Karpas-422 (cell line): ENCODE data around the gene TMEM30A. TPM values are rescaled to one million over a fixed set of nuclear protein-coding genes. Genes with fewer than 3 reads are reported as not detected.

ENCODE experiments used
- DNase-seq: peaks from one replicate; pipeline ENCODE4 v3.0.0-alpha.2; 2015
- H2AFZ ChIP-seq: fragments of 200-600 bp; sonication (generic); 2 replicates; pipeline ENCODE4 v1.6.1; 2014; ENCODE audit warnings: antibody characterized with exemption, low read length, mixed read lengths
- H3K27ac ChIP-seq: fragments of 200-600 bp; sonication (generic); 2 replicates; pipeline ENCODE4 v1.5.1; 2014; ENCODE audit warnings: mild to moderate bottlenecking, low read length, moderate library complexity
- H3K27me3 ChIP-seq: fragments of 200-600 bp; sonication (generic); 2 replicates; pipeline ENCODE4 v1.6.1; 2014; ENCODE audit warnings: low read length, mixed read lengths
- H3K36me3 ChIP-seq: fragments of 200-600 bp; sonication (generic); 2 replicates; pipeline ENCODE4 v1.6.1; 2014; ENCODE audit warnings: low read length, mixed read lengths; ENCODE audit not compliant: insufficient read depth
- H3K4me1 ChIP-seq: fragments of 200-600 bp; sonication (generic); 2 replicates; pipeline ENCODE4 v1.6.1; 2014; ENCODE audit warnings: mild to moderate bottlenecking, low read length, mixed read lengths
- H3K4me2 ChIP-seq: fragments of 200-600 bp; sonication (generic); 2 replicates; pipeline ENCODE4 v1.6.1; 2014; ENCODE audit warnings: low read length, low read depth, mild to moderate bottlenecking; ENCODE audit not compliant: poor library complexity, severe bottlenecking
- H3K4me3 ChIP-seq: fragments of 200-600 bp; sonication (generic); 2 replicates; pipeline ENCODE4 v1.5.1; 2014; ENCODE audit warnings: mild to moderate bottlenecking, antibody characterized with exemption, low read length, mixed read lengths
- H3K79me2 ChIP-seq: fragments of 200-600 bp; sonication (generic); 2 replicates; pipeline ENCODE4 v1.6.1; 2014; ENCODE audit warnings: mild to moderate bottlenecking, low read length, mixed read lengths
- H3K9ac ChIP-seq: fragments of 200-600 bp; sonication (generic); 2 replicates; pipeline ENCODE4 v1.6.0; 2014; ENCODE audit warnings: low read length
- H3K9me2 ChIP-seq: fragments of 200-600 bp; sonication (generic), shearing (Covaris generic); replicated peaks from 2 replicates; pipeline ENCODE4 v1.6.0; 2014; ENCODE audit warnings: mild to moderate bottlenecking, low read length, moderate library complexity; ENCODE audit not compliant: insufficient read depth
- H3K9me3 ChIP-seq: fragments of 300-700, 200-600 bp; sonication (generic); 2 replicates; pipeline ENCODE4 v1.6.1; 2014; ENCODE audit warnings: low read length, mixed read lengths
- H4K20me1 ChIP-seq: fragments of 200-600 bp; sonication (generic); 2 replicates; pipeline ENCODE4 v1.6.1; 2014; ENCODE audit warnings: mild to moderate bottlenecking, antibody characterized with exemption, low read length, low read depth; ENCODE audit not compliant: insufficient read depth
- total RNA-seq: library from RNA; depleted of rRNA; stranded (reverse); fragments of >200 nt; shearing (Covaris generic); gene quantifications from 2 replicates; pipeline ENCODE4 v1.2.3, GENCODE V29; 2014; ENCODE audit warnings: low replicate concordance; rRNA removed

TMEM30A gene
- 39.6 and 78.5 TPM in 2 replicates for total RNA-seq

DNA sequence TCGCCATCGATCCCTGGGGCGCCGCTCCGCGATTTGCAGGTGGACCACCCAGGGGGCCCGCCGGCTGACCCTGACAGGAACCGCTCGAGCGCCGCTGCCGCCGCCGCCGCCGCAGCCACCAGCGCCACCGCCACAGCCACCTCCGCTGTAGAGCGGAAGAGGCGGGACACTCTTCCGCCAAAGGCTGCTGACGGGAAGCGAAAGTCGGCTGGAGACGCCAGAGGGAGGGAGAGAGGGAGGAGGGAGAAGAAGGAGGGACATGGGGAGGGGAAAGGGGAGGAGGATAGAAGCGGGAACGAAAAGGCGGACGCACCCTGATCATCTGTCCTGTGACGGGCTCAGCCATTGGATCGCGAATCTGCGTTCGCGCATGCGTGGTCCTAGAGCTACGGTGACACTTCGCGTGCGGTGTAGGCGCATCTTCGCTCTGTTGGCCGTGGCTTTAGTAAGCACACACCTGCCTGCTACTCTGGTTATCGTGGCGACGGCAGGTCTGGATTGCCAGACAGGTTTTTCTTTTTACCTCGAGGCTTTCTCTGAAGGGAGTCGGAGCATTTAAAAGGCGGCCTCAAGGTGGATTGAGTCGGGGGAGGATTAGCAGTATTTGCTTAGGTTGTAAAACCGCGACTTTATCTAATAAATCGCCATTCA, at the start of gene TMEM30A:
Gene TMEM30A, minus strand, starts transcription at position 161 of the 651 bp plus-strand sequence. Its CDS starts 154 bp downstream, at position 7.
- peak within 1 kb of the TSS; percentile 95 for H3K4me3 ChIP-seq
- peaks cover 83% of the 10 kb centered on the region for H3K79me2 ChIP-seq
- H3K4me1 ChIP-seq: peaks cover 59% of the 10 kb centered on the region

DNA sequence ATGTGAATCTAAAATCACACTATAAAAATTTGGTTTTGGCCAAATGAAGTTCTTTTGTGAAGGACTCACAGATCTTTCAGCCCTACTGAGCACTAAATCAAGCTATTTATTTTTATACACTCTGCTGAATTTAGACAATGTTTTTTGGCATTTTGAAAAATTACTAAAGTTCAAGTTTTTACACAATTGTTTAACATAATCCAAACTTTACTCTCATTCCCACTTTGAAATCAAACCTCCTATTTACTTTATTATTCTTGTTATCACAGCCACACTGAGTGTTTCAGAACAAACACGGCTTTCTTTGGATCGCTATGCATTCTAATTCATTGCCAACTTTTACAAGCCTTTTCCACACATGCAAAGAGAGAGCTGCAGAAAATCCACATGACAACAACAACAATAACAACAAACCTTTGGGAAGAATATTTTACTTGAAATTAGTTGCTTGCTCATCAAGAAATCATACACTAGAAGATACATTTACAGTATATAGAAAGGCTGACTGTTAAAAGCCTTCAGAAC, 49.1 kb upstream of the TMEM30A start:
- Histone ChIP-seq H3K27ac (no peak overlapping the region), H3K9me2 (no peaks in the 10 kb centered on the region), H3K9ac (no peak overlapping the region), H3K4me2 (no peak overlapping the region), H3K79me2 (no peaks in the 10 kb centered on the region), H3K4me1 (no peaks in the 10 kb centered on the region), H3K36me3 (no peaks in the 10 kb centered on the region), H3K9me3 (no peaks in the 10 kb centered on the region), H3K4me3 (no peak overlapping the region), H4K20me1 (no peaks in the 10 kb centered on the region), H3K27me3 (no peaks in the 10 kb centered on the region), H2AFZ (no peak overlapping the region)
- no peak for DNase-seq

More for the DNA sequence above, at the start of gene TMEM30A:
- peak; percentile 99 for DNase-seq
- H2AFZ ChIP-seq: peak within 1 kb of the TSS; percentile 63; the same call in 1 of the 2 replicates
- H3K9me3 ChIP-seq: no peaks in the 10 kb centered on the region
- H3K36me3 ChIP-seq: peaks cover 3% of the 10 kb centered on the region; the same call in 1 of the 2 replicates
- peak within 1 kb of the TSS; percentile 89 for H3K9ac ChIP-seq
- peak within 1 kb of the TSS; percentile 84 for H3K27ac ChIP-seq
- peaks cover 17% of the 10 kb centered on the region for H4K20me1 ChIP-seq
- H3K9me2 ChIP-seq: no peaks in the 10 kb centered on the region
- H3K4me2 ChIP-seq: peak within 1 kb of the TSS; percentile 87
- H3K27me3 ChIP-seq: no peaks in the 10 kb centered on the region

DNA sequence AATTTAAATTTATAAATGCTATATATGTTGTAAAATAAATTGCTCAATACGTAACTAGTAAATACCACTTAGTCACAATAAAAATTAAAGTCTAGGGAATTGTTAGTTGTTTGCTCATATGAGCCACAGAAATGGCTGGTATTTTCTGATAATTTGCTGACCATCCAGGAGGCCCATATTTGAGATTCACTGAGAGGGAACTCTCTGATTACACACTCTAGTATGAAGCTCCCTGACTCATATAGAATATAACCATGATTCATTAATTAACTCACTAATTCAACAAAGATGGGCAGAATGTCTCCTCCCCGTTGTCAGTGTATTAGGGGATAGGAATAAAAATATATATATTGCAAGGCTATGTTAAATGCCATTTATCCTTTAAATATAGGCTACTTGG, 46.6 kb upstream of the TMEM30A start:
- Histone ChIP-seq H3K4me3 (no peak overlapping the region), H3K27me3 (no peaks in the 10 kb centered on the region), H3K4me1 (no peaks in the 10 kb centered on the region), H3K27ac (no peak overlapping the region), H3K9ac (no peak overlapping the region), H3K9me2 (no peaks in the 10 kb centered on the region), H4K20me1 (no peaks in the 10 kb centered on the region), H3K79me2 (no peaks in the 10 kb centered on the region), H2AFZ (no peak overlapping the region), H3K4me2 (no peak overlapping the region), H3K36me3 (no peaks in the 10 kb centered on the region), H3K9me3 (no peaks in the 10 kb centered on the region)
- no peak for DNase-seq

DNA sequence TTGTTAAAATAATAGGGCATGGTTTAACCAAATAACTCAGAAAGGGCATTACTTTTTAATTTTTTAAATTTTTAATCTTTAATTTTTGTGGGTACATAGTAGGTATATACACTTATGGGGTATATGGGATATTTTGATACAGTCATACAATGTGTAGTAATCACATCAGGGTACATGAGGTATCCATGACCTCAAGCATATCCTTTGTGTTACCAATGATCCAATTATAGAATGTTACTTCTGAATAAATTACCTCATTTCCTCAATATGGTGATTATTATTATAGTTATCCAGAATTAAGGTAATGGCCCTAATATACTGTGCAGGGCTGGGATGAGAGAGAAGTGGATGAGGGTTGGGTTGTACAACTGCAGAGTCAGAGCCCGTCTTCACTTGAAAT, 45.1 kb upstream of the TMEM30A start:
- no peak for DNase-seq
- no peak overlapping the region for H3K4me2 ChIP-seq
- no peaks in the 10 kb centered on the region for H3K9me3 ChIP-seq

DNA sequence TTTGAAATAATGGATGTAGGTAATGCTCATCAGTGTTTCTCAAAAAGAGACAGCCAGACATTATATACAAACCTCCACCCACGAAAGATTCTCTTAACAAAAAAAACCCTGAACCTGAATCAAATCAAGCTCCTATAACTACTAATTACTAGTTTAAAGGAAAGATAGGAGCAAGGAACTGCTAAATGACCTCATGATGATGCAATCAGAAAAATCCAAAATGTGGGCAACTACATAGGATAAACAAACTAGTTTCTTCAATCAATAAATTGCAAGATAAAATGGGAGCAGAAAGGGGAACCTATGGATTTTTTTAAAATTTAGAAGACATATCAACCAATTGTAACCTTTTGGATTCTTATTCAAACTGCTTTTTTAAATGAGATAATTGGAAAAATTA, 43.2 kb upstream of the TMEM30A start:
- Histone ChIP-seq H3K4me1 (no peaks in the 10 kb centered on the region), H3K36me3 (no peaks in the 10 kb centered on the region), H2AFZ (no peak overlapping the region), H4K20me1 (no peaks in the 10 kb centered on the region), H3K4me3 (no peak overlapping the region), H3K9ac (no peak overlapping the region), H3K27me3 (no peaks in the 10 kb centered on the region), H3K9me3 (no peaks in the 10 kb centered on the region), H3K27ac (no peak overlapping the region), H3K9me2 (no peaks in the 10 kb centered on the region), H3K79me2 (no peaks in the 10 kb centered on the region), H3K4me2 (no peak overlapping the region)
- no peak for DNase-seq

More for the DNA sequence above, 45.1 kb upstream of the TMEM30A start:
- Histone ChIP-seq H3K9me2 (no peaks in the 10 kb centered on the region), H3K9ac (no peak overlapping the region), H2AFZ (no peak overlapping the region), H4K20me1 (no peaks in the 10 kb centered on the region), H3K79me2 (no peaks in the 10 kb centered on the region), H3K4me1 (no peaks in the 10 kb centered on the region), H3K27me3 (no peaks in the 10 kb centered on the region), H3K4me3 (no peak overlapping the region), H3K36me3 (no peaks in the 10 kb centered on the region), H3K27ac (no peak overlapping the region)

DNA sequence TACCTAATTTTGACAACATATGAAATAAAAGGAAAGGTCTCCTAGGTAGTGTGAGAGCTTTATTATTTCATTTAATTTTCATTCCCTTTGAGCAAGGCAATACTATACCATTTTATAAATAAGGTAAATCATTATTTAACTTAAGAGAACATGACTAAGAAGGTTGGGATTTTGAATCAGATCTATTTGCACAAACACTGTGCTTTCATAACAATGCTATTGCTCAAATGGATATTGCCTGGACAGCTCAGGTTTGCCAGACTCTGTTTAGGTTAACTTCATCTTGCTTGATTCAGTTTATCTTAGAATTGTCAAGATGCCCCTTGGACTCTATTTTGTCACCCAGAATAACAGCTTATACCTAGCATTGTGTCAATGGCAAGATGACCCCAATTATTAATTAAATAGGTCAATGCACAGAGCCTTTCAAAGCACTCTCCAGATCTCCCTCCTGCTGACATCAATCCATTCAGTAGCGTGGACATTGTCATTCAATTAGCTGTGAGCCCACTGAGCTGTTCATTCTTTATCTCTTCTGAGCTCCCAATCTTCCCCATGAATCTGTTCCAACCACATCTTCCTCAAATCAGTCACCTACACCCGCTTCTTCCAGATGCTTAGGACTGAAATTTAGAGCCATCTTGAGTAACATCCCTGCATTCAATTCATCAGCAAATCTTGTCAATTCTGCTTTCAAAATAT, 42.1 kb upstream of the TMEM30A start:
- Histone ChIP-seq H3K36me3 (no peaks in the 10 kb centered on the region), H3K9me2 (no peaks in the 10 kb centered on the region), H3K27me3 (no peaks in the 10 kb centered on the region), H3K4me2 (no peak overlapping the region), H2AFZ (no peak overlapping the region), H3K27ac (no peak overlapping the region), H3K79me2 (no peaks in the 10 kb centered on the region), H3K4me3 (no peak overlapping the region), H4K20me1 (no peaks in the 10 kb centered on the region), H3K4me1 (no peaks in the 10 kb centered on the region), H3K9me3 (no peaks in the 10 kb centered on the region), H3K9ac (no peak overlapping the region)
- DNase-seq: no peak

DNA sequence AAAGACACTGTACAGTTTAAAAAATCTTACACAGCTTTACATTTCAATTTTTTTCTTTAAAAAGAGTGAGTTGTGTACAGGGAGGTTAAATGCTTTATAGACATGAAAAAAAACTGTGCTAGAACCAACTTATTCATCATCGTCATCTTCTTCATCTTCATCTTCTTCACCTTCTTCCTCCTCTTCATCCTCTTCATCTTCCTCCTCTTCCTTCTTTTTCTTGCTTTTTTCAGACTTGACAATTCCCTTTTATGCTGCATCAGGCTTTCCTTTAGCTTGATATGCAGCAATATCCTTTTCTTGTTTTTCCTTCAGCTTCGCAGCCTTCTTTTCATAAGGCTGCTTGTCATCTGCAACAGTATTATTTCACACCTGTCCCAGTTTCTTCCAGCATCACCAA, 34.3 kb upstream of the TMEM30A start:
- Histone ChIP-seq H3K27ac (no peak overlapping the region), H3K79me2 (no peaks in the 10 kb centered on the region), H3K9me3 (no peaks in the 10 kb centered on the region), H3K4me1 (no peaks in the 10 kb centered on the region), H4K20me1 (no peaks in the 10 kb centered on the region), H3K4me2 (no peak overlapping the region), H3K4me3 (no peak overlapping the region), H3K9ac (no peak overlapping the region), H3K27me3 (no peaks in the 10 kb centered on the region; the same call in 1 of the 2 replicates), H2AFZ (no peak overlapping the region), H3K36me3 (no peaks in the 10 kb centered on the region), H3K9me2 (no peaks in the 10 kb centered on the region)
- no peak for DNase-seq

DNA sequence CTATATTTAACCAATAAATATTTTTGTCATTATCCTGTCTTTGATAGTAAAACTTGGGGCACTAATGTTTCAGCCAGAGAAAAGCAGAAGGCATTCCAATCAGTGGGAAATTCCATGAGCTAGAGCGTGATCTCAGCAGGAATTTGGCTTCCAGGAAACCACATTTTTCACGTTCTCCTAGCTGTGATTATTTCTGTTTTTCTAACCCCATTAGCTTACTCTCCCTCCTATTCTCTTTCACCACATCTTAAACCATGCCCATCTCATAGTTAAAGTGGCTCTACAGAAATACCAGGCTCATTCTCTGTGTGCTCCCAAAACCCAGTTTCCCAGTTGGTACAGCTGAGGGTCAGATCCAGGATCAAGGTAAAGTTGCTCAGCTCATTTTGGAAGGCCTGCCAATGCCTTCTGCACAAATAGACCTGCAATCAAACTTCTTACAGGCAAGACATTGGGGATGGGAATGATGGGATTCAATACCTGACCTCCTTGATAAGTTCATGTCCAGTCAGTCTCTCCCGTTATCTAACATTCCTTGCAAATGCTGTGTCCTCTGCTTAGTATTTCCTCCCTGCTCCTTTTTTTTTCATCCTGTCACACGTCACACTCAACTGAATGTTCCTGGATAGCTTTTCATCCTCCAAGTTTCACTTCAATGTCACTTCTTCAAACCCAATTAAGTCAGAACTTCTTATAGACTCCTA, 33.1 kb upstream of the TMEM30A start:
- no peak overlapping the region for H2AFZ ChIP-seq
- H3K27me3 ChIP-seq: no peaks in the 10 kb centered on the region; the same call in 1 of the 2 replicates
- H3K79me2 ChIP-seq: no peaks in the 10 kb centered on the region
- no peak overlapping the region for H3K4me2 ChIP-seq
- no peak overlapping the region for H3K9ac ChIP-seq
- H3K4me1 ChIP-seq: no peaks in the 10 kb centered on the region
- H4K20me1 ChIP-seq: no peaks in the 10 kb centered on the region
- H3K27ac ChIP-seq: no peak overlapping the region
- H3K36me3 ChIP-seq: no peaks in the 10 kb centered on the region
- H3K4me3 ChIP-seq: no peak overlapping the region
- no peaks in the 10 kb centered on the region for H3K9me2 ChIP-seq
- no peaks in the 10 kb centered on the region for H3K9me3 ChIP-seq
- DNase-seq: no peak
